ENCODE data around the gene ANAPC2.

The ANAPC2 gene

DNA sequence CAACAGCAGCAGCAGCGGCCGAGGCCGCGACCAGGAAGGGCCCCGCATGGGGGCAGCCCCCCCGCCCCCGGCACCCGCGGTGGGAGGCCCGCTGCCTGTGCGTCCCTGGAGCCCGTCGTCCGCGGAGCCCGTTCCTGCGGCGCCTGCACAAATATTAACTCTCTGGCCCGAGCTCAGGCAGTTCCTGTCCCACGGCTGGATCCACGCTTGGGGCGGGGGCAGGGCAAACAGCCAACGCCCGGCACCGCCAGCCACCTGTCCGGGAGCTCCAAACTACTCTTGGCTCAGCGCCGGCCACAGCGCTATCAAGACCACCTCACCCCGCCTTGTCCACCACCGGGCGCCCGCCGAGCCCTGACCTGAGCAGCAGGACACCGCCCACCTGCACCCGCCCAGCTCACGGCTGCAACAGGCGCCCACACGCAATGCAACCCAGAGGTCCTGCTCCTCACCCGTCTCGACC lies 18.4 kb downstream of the ANAPC2 start, which contains the start of gene LRRC26:
TSS of gene LRRC26 (minus strand) at position 156 of the 463 bp plus-strand sequence. CDS start at position 48, 108 bp downstream.
- POLR2A ChIA-PET, result interaction anchor here (0.9 to 3.2 kb wide), 5 partner anchors 19 to 83 kb away, joined by 3 to 8 read pairs (median 4); partner anchors contain the start of genes ANAPC2, MAN1B1, SSNA1 and TUBB4B
- CTCF ChIA-PET, result no interaction called here
- TF ChIP-seq LEF1 (IDR thresholded peaks at IDR 0.05; ENCODE audit: borderline replicate concordance) (no peak), HDGF (IDR thresholded peaks at IDR 0.05; ENCODE audit: borderline replicate concordance) (no peak), L3MBTL2 (conservative IDR thresholded peaks at IDR 0.05) (no peak), FOXK2 (IDR thresholded peaks at IDR 0.05) (no peak), SUZ12 (IDR thresholded peaks at IDR 0.05) (no peak), SP1 (IDR thresholded peaks at IDR 0.05) (no peak), ELF4 (IDR thresholded peaks at IDR 0.05) (no peak), FOXM1 (IDR thresholded peaks at IDR 0.05; ENCODE audit: borderline replicate concordance) (no peak), NFRKB (IDR thresholded peaks at IDR 0.05) (no peak), CTBP1 (IDR thresholded peaks at IDR 0.05; ENCODE audit: borderline replicate concordance) (no peak), BHLHE40 (IDR thresholded peaks at IDR 0.05; ENCODE audit: borderline replicate concordance) (no peak), TARDBP (IDR thresholded peaks at IDR 0.05) (no peak), FOXA1 (IDR thresholded peaks at IDR 0.05) (no peak), ZNF384 (IDR thresholded peaks at IDR 0.05) (no peak), ARNT (IDR thresholded peaks at IDR 0.05) (no peak)
- TF ChIP-seq, protein P1, sequence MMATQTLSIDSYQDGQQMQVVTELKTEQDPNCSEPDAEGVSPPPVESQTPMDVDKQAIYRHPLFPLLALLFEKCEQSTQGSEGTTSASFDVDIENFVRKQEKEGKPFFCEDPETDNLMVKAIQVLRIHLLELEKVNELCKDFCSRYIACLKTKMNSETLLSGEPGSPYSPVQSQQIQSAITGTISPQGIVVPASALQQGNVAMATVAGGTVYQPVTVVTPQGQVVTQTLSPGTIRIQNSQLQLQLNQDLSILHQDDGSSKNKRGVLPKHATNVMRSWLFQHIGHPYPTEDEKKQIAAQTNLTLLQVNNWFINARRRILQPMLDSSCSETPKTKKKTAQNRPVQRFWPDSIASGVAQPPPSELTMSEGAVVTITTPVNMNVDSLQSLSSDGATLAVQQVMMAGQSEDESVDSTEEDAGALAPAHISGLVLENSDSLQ (IDR thresholded peaks at IDR 0.05), result no peak
- DNase-seq (ENCODE audit: extremely low spot score), result no peak

DNA sequence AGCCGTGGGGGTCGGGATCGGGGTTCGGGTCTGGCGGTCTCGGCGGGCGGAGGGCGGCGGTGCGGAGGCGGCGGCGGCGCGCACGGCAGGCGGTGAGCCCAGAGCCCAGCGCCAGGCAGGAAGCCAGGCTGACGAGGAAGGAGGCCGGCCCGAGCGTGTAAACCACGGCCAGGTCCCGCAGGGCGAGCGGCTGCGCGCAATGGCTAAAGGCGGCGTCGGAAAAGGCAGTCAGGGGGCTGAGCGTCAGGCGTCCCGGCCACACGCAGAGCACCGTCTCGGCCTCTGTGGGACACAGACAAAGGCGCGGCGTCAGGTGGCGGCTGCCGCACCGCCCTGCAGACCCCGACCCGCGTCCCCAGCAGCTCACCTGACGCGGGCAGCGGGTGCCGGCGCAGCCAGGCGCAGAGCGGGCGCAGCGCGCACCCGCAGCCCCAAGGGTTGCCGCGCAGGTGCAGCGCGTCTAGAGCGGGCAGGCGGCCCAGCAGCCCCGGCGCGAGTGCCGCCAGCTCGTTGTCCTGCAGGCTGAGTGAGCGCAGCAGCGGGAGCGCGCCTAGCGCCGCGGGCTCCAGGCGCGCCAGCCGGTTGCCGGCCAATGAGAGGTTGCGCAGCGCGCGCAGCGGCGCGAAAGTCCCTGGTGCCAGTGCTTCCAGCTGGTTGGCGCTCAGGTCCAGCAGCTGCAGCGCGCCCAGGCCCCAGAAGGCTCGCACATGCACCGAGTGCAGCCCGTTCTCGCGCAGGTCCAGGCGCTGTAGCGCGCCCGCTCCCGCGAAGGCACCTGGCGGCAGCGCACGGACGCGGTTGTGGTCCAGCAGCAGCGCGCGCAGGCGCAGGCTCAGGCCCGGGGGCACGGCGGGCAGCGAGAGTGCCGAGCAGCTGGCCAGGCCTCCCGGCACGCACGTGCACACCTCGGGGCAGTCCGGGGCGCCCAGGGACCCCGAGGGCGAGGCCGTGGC lies 19.2 kb downstream of the ANAPC2 start:
- no peak for TF ChIP-seq ZNF384 (IDR thresholded peaks at IDR 0.05)
- peak; percentile 58; the same call in 1 of the 2 replicates for TF ChIP-seq CTBP1 (IDR thresholded peaks at IDR 0.05; ENCODE audit: borderline replicate concordance)
- no peak for TF ChIP-seq FOXA1 (IDR thresholded peaks at IDR 0.05)
- POLR2A ChIA-PET, result interaction anchor here (0.9 to 3.2 kb wide), 7 partner anchors 12 to 82 kb away, joined by 3 to 8 read pairs (median 4); partner anchors contain the start of genes ANAPC2, MAN1B1, SSNA1 and TUBB4B
- CTCF ChIA-PET, result no interaction called here
- DNase-seq (ENCODE audit: extremely low spot score), result peak; percentile 65

DNA sequence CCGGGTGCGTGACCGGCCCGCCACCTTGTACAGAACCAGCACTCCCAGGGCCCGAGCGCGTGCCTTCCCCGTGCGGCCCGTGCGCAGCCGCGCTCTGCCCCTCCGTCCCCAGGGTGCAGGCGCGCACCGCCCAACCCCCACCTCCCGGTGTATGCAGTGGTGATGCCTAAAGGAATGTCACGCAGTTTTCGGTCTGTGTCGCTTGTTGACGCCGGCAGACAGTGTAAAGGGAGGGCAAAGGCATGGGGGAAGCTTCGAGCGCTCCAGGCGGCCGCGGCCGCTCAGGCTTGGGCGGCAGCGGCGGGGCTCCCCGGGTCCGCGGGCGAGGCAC lies 19.8 kb downstream of the ANAPC2 start:
- POLR2A ChIA-PET, result interaction anchor here (1.0 to 3.2 kb wide), 3 partner anchors 11 to 55 kb away, joined by 3 to 8 read pairs (median 5); no protein-coding TSS in a partner anchor
- no peak for DNase-seq (ENCODE audit: extremely low spot score)
- CTCF ChIA-PET, result interaction anchor here (1.0 to 2.2 kb wide), 2 partner anchors 8 to 11 kb away, joined by 3 to 5 read pairs; no protein-coding TSS in a partner anchor
- no peak for TF ChIP-seq CTBP1 (IDR thresholded peaks at IDR 0.05; ENCODE audit: borderline replicate concordance)
- TF ChIP-seq ARNT (IDR thresholded peaks at IDR 0.05), result no peak
- no peak for TF ChIP-seq FOXK2 (IDR thresholded peaks at IDR 0.05)
- TF ChIP-seq LEF1 (IDR thresholded peaks at IDR 0.05; ENCODE audit: borderline replicate concordance), result no peak
- TF ChIP-seq L3MBTL2 (conservative IDR thresholded peaks at IDR 0.05), result peak; percentile 61; the same call in 1 of the 2 replicates

DNA sequence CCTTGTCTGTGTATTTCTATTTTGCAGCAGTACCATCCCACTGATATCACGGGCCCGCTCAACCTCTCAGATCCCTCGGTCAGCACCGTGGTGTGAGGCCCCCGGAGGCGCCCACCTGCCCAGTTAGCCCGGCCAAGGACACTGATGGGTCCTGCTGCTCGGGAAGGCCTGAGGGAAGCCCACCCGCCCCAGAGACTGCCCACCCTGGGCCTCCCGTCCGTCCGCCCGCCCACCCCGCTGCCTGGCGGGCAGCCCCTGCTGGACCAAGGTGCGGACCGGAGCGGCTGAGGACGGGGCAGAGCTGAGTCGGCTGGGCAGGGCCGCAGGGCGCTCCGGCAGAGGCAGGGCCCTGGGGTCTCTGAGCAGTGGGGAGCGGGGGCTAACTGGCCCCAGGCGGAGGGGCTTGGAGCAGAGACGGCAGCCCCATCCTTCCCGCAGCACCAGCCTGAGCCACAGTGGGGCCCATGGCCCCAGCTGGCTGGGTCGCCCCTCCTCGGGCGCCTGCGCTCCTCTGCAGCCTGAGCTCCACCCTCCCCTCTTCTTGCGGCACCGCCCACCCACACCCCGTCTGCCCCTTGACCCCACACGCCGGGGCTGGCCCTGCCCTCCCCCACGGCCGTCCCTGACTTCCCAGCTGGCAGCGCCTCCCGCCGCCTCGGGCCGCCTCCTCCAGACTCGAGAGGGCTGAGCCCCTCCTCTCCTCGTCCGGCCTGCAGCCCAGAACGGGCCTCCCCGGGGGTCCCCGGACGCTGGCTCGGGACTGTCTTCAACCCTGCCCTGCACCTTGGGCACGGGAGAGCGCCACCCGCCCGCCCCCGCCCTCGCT lies 20.4 kb downstream of the ANAPC2 start:
- ChIA-PET POLR2A (interaction anchor here (1.6 to 3.2 kb wide), 3 partner anchors 38 to 56 kb away, joined by 5 to 8 read pairs (median 6); no protein-coding TSS in a partner anchor), CTCF (interaction anchor here (1.0 to 2.2 kb wide), 2 partner anchors 9 to 11 kb away, joined by 3 to 5 read pairs; no protein-coding TSS in a partner anchor)
- TF ChIP-seq LEF1 (IDR thresholded peaks at IDR 0.05; ENCODE audit: borderline replicate concordance), result no peak
- no peak for TF ChIP-seq BHLHE40 (IDR thresholded peaks at IDR 0.05; ENCODE audit: borderline replicate concordance)
- TF ChIP-seq NFRKB (IDR thresholded peaks at IDR 0.05), result no peak
- no peak for TF ChIP-seq SUZ12 (IDR thresholded peaks at IDR 0.05)
- no peak for TF ChIP-seq FOXA1 (IDR thresholded peaks at IDR 0.05)
- TF ChIP-seq SP1 (IDR thresholded peaks at IDR 0.05), result no peak
- TF ChIP-seq FOXK2 (IDR thresholded peaks at IDR 0.05), result no peak
- TF ChIP-seq ARNT (IDR thresholded peaks at IDR 0.05), result no peak
- TF ChIP-seq L3MBTL2 (conservative IDR thresholded peaks at IDR 0.05), result no peak
- no peak for TF ChIP-seq TARDBP (IDR thresholded peaks at IDR 0.05)
- TF ChIP-seq HDGF (IDR thresholded peaks at IDR 0.05; ENCODE audit: borderline replicate concordance), result no peak
- no peak for TF ChIP-seq ZNF384 (IDR thresholded peaks at IDR 0.05)
- no peak for TF ChIP-seq FOXM1 (IDR thresholded peaks at IDR 0.05; ENCODE audit: borderline replicate concordance)
- TF ChIP-seq ELF4 (IDR thresholded peaks at IDR 0.05), result no peak
- TF ChIP-seq, protein P1 (IDR thresholded peaks at IDR 0.05), result no peak
- DNase-seq (ENCODE audit: extremely low spot score), result no peak

DNA sequence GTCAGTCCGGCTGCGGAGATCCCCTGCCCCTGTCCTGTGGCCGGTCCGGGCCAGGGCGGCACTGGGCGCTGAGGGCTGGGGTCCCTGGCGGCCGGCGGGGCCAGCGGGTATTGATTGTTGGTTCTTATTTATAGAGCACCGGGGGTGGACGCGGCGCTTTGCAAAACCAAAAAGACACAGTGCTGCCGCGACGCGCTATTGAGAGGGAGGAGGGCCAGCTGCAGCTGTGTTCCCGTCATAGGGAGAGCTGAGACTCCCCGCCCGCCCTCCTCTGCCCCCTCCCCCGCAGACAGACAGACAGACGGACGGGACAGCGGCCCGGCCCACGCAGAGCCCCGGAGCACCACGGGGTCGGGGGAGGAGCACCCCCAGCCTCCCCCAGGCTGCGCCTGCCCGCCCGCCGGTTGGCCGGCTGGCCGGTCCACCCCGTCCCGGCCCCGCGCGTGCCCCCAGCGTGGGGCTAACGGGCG lies 21.0 kb downstream of the ANAPC2 start:
- TF ChIP-seq TARDBP (IDR thresholded peaks at IDR 0.05) (no peak), FOXK2 (IDR thresholded peaks at IDR 0.05) (no peak), SP1 (IDR thresholded peaks at IDR 0.05) (no peak), LEF1 (IDR thresholded peaks at IDR 0.05; ENCODE audit: borderline replicate concordance) (no peak)
- no peak for DNase-seq (ENCODE audit: extremely low spot score)
- ChIA-PET POLR2A (interaction anchor here (1.6 kb wide), 1 partner anchor 38 kb away, joined by 6 read pairs; no protein-coding TSS in a partner anchor), CTCF (interaction anchor here (2.2 kb wide), 1 partner anchor 10 kb away, joined by 5 read pairs; no protein-coding TSS in a partner anchor)

All from HEK293T (cell line).